Esophagus squamous epithelium (tissue), 5 donors: ENCODE data around the gene RAD23A. TPM values are rescaled to one million over a fixed set of nuclear protein-coding genes. Genes with fewer than 3 reads are reported as not detected.
"Not testable (repeated sequence)": the region's sequence is repeated elsewhere in the genome, so short reads cannot be mapped to it uniquely, and the experiment has no call there.

Source experiments
- DNase-seq: peaks from one replicate; lab custom pipeline; 2025; lab: John Stamatoyannopoulos, UW
- H3K27ac ChIP-seq, 4 donors: fragments of 200-600 bp; sonication (generic); one replicate each; pipeline ENCODE4 v1.5.1; 2016 to 2019; ENCODE audit warnings: mild to moderate bottlenecking in 1 of 4
- H3K27me3 ChIP-seq, 4 donors: fragments of 200-600 bp; sonication (generic); 1 replicate in 3 of 4; 2 replicates in 1 of 4; pipeline versions ENCODE4 v1.5.1 to v1.6.0; 2017 to 2021; ENCODE audit warnings: antibody characterized with exemption in 1 of 4
- H3K36me3 ChIP-seq, 3 donors: fragments of 200-600 bp; sonication (generic); one replicate each; pipeline ENCODE4 v1.5.1; 2016 to 2019
- H3K4me1 ChIP-seq, 3 donors: fragments of 200-600 bp; sonication (generic); one replicate each; pipeline ENCODE4 v1.5.1; 2017 to 2019
- H3K4me3 ChIP-seq, 4 donors: fragments of 200-600 bp; sonication (generic); 1 replicate in 3 of 4; 2 replicates in 1 of 4; pipeline ENCODE4 v1.5.1; 2016 to 2019; ENCODE audit warnings: mild to moderate bottlenecking in 2 of 4, moderate library complexity in 1 of 4
- H3K9me3 ChIP-seq, 3 donors: fragments of 200-600 bp; sonication (generic); one replicate each; pipeline ENCODE4 v1.5.1; 2016 to 2019
- CTCF ChIP-seq, 6 experiments: fragments of 450-650 bp in 4 of 6; fragments of 200-600 bp in 2 of 6; sonication (generic) in 2 of 6; IDR thresholded peaks; one replicate each; pipeline ENCODE4 v1.5.1; 2016 to 2019; ENCODE audit warnings: antibody characterized with exemption in 6 of 6, mild to moderate bottlenecking in 4 of 6, moderate library complexity in 4 of 6
- POLR2A ChIP-seq, 4 donors: fragments of 450-650 bp; IDR thresholded peaks; one replicate each; pipeline ENCODE4 v1.6.1; 2017; ENCODE audit warnings: antibody characterized with exemption in 4 of 4, mild to moderate bottlenecking in 4 of 4, moderate library complexity in 3 of 4
- WGBS, 2 donors: methylation state at CpG; one replicate each; pipeline ENCODE4 v1.1.5; 2018; 5-methylcytosine and 5-hydroxymethylcytosine counted together
- intact Hi-C: fragments of 100-400 bp; cut with DNase I; formaldehyde crosslinking; loops from one replicate; pipeline ENCODE4 v1.15.0; 2022
- total RNA-seq, 4 donors: library from RNA; depleted of rRNA; stranded (reverse); fragments of >200 nt; gene quantifications; one replicate each; pipeline ENCODE4 v1.1.0, GENCODE V29; 2016
- donor health status: DM: yes; HTN: yes; CAD: no.

Gene RAD23A
- total RNA-seq, 4 donors from 2014 or later, result 67.7 to 87.4 (median 82.4) TPM

- DNase-seq, result no peak
These were observed 7.0 kb downstream of the RAD23A start for GRCh38 chr19:12952488-12953137.

GRCh38 chr19:12953138-12953798, 7.6 kb downstream of the RAD23A start:
- no peak for TF ChIP-seq POLR2A (IDR thresholded peaks at IDR 0.05)
- TF ChIP-seq CTCF (IDR thresholded peaks at IDR 0.05), result no peak
- DNase-seq, result no peak
- peak overlapping the region; percentile 88 to 97 (median 92) for H3K27ac ChIP-seq

More at GRCh38 chr19:12952488-12953137, 7.0 kb downstream of the RAD23A start:
- no peaks in the 10 kb centered on the region for H3K9me3 ChIP-seq
- no peak for TF ChIP-seq POLR2A (IDR thresholded peaks at IDR 0.05)
- no peak for TF ChIP-seq CTCF (IDR thresholded peaks at IDR 0.05)
- WGBS, 2 donors, result 47 to 48% methylated on average over 11 to 12 of the region's 12 CpGs
- H3K27me3 ChIP-seq, result no peaks in the 10 kb centered on the region
- no peak overlapping the region for H3K4me3 ChIP-seq
- H3K4me1 ChIP-seq, result peaks cover 42 to 78% (median 49%) of the 10 kb centered on the region in 3 donors
- H3K36me3 ChIP-seq, result peaks cover 23 to 71% (median 53%) of the 10 kb centered on the region in 3 donors
- H3K27ac ChIP-seq, result peak overlapping the region; percentile 23 to 97 (median 92)
- intact Hi-C loops, result no loop called here

DNA sequence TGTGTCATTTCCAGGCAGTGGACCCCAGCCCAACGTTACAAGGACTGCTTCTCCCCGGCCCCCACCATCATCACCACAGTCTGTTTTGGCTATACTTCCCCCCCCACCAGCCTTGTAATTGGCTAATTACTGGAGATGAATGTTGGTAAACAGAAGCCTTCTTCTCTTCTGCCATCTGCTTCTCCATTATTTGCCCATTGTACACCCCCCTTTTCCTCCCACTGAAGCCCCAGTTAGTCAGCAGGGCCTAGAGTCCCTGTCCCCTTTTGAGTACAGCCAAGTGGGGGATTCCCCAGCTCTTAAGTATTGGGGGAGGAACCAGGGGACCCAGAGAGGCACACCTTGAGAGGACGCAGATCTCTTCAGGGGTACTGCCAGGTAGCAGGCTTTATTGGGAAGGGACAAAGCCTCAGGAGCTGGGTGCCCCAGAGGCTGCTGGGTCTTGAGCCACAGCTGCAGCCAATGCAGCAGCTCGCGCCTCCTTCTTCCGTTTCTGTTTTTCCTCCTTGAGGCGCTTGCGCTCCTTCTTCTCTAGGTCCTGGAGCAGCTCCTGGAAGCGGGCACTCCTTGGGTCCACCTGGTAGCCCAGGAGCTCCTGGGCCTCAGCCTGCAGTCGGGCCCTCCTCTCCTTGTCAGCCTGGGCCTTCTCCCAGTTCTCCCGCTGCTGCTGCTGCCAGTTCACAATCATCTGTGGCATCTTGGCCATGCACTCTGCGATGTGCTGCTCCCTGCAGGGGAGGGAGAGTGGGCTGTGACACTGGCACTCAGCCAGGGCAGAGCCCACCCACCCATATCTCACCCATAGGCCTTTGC, 8.3 kb downstream of the RAD23A start:
- Histone ChIP-seq H3K27ac (peak overlapping the region; percentile 88 to 97 (median 92)), H3K4me1 (peaks cover 42 to 67% (median 43%) of the 10 kb centered on the region in 3 donors), H3K4me3 (no peak overlapping the region), H3K27me3 (no peaks in the 10 kb centered on the region), H3K9me3 (no peaks in the 10 kb centered on the region), H3K36me3 (peaks cover 9 to 57% (median 39%) of the 10 kb centered on the region in 3 donors)
- 59 to 72% methylated on average over 6 to 10 of the region's 12 CpGs for WGBS, 2 donors
- intact Hi-C loops, result no loop called here
- no peak for DNase-seq
- TF ChIP-seq CTCF (IDR thresholded peaks at IDR 0.05) (no peak), POLR2A (IDR thresholded peaks at IDR 0.05) (no peak)

More at GRCh38 chr19:12953138-12953798, 7.6 kb downstream of the RAD23A start:
- H3K27me3 ChIP-seq, result no peaks in the 10 kb centered on the region
- H3K4me3 ChIP-seq, result no peak overlapping the region
- peaks cover 42 to 73% (median 43%) of the 10 kb centered on the region in 3 donors for H3K4me1 ChIP-seq
- 54 to 55% methylated on average over 8 to 11 of the region's 11 CpGs for WGBS, 2 donors
- H3K36me3 ChIP-seq, result peaks cover 16 to 64% (median 46%) of the 10 kb centered on the region in 3 donors
- intact Hi-C loops, result no loop called here
- H3K9me3 ChIP-seq, result no peaks in the 10 kb centered on the region

- DNase-seq, result no peak
- WGBS, 2 donors, result 0 to 20% methylated on average over 1 of the region's 1 CpG
- H3K4me3 ChIP-seq, result no peak overlapping the region
- no peaks in the 10 kb centered on the region for H3K9me3 ChIP-seq
- H3K27ac ChIP-seq, result peak overlapping the region; percentile 88 to 97 (median 92)
- peaks cover 7 to 51% (median 33%) of the 10 kb centered on the region in 3 donors for H3K36me3 ChIP-seq
- H3K4me1 ChIP-seq, result peaks cover 42 to 63% (median 43%) of the 10 kb centered on the region in 3 donors
- no peaks in the 10 kb centered on the region for H3K27me3 ChIP-seq
- no peak for TF ChIP-seq POLR2A (IDR thresholded peaks at IDR 0.05)
- TF ChIP-seq CTCF (IDR thresholded peaks at IDR 0.05), result no peak
- intact Hi-C loops, result no loop called here
These were observed 8.9 kb downstream of the RAD23A start for GRCh38 chr19:12954612-12954962.

DNA sequence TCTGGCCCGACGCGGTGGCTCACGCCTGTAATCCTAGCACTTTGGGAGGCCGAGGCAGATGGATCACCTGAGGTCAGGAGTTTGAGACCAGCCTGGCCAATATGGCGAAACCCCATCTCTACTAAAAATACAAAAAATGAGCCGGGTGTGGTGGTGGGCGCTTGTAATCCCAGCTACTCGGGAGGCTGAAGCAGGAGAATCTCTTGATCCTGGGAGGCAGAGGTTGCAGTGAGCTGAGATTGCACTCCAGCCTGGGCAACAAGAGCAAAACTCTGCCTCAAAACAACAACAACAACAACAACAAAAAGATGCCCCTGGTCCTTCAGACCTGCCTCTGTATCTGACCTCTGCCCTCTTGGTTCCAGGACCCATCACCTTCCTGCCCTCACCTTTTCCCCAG, 9.9 kb downstream of the RAD23A start:
- H3K27ac ChIP-seq, result peak overlapping the region; percentile 88 to 97 (median 92)
- H3K36me3 ChIP-seq, result peaks cover 4 to 41% (median 27%) of the 10 kb centered on the region in 3 donors
- 74 to 77% methylated on average over 7 to 9 of the region's 9 CpGs for WGBS, 2 donors
- H3K9me3 ChIP-seq, DNase-seq, H3K27me3 ChIP-seq, intact Hi-C loops: not testable (repeated sequence)
- H3K4me1 ChIP-seq, result peaks cover 42 to 63% (median 43%) of the 10 kb centered on the region in 3 donors
- H3K4me3 ChIP-seq, result peak overlapping the region in 2 of 4 donors; percentile 83 to 95
